Retina (tissue), 1 donor: ENCODE results near the gene TACR3.
"Not testable (repeated sequence)": the region's sequence is repeated elsewhere in the genome, so short reads cannot be mapped to it uniquely, and the experiment has no call there.

Experiments
- DNase-seq: peaks from one replicate; pipeline ENCODE4 v3.0.0-alpha.2; 2016

TACR3 gene, protein sequence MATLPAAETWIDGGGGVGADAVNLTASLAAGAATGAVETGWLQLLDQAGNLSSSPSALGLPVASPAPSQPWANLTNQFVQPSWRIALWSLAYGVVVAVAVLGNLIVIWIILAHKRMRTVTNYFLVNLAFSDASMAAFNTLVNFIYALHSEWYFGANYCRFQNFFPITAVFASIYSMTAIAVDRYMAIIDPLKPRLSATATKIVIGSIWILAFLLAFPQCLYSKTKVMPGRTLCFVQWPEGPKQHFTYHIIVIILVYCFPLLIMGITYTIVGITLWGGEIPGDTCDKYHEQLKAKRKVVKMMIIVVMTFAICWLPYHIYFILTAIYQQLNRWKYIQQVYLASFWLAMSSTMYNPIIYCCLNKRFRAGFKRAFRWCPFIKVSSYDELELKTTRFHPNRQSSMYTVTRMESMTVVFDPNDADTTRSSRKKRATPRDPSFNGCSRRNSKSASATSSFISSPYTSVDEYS

DNA sequence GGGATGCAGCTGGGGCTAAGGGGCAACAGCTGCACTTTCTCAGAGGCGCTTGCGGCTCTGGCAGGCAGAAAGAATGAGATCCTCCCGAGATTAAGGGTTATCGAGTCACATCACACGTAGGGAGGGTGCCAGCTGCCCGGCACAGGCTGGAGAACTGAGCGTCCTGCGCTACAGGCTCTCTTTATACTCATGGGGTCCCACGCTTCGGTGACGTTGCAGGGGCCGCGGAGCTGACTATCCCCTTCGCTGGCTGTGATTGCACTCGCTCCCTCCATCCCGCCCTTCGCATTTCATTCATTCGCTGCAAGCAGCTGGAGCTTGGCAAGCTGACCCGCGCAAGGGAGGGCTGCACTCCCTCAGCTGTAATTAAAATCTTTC, at the start of gene TACR3:
Gene TACR3, minus strand, starts transcription at position 156 of the 378 bp plus-strand sequence. CDS start 310 bp downstream, outside the sequence.
- DNase-seq: no peak

DNA sequence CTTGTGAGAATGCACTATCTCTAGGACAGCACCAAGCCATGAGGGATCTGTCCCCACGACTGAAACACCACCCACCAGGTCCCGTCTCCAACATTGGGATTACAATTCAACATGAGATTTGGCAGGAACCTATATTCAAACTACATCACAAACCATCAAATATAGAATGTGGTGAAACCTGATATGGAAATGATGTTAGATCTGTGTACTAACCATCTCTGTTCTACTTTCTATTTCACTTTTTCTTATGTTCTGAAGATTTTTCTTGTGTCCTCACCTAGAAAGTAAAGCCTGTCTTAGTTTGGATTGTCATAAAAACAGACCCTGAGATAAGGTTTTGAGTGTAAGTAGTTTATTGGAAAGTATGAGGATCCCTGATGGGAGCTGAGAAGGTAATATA, 37.8 kb upstream of the TACR3 start:
- DNase-seq: no peak

DNA sequence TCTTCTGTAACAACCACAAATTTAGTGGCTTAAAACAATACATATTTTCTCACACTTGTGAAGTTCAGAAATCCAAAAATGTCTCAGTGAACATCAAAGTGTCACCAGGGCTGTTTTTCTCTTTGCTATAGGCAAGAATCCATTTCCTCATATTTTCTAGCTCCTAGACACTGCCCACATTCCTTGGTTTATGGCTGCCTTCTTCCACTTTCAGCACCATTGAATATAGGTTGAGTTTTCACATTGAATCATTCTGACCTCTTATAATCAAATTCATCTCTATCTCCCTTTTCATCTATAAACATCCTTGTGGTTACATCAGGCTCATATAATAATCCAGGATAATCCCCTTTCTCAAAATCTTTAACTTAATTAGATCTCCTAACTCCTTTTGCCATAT, 37.0 kb upstream of the TACR3 start:
- DNase-seq: no peak

DNA sequence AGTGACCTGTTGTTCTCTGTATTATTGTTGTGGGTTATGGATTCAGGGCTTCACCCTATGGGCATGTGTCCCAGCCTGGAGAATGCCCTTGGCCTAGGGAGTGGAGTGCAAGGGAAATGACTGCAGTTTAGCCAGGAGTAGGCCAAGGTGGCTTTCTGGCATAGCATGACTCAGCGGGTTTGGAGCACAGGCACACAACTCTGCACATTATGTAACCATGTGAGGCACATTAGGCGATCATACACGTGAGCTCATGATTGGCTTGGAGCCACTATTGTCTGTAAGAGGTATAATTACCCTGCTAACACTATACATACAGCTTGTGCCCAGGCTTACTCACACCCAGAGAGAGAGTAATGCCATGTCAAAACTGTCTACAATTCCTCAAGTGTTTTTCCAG, 35.1 kb upstream of the TACR3 start:
- no peak for DNase-seq

DNA sequence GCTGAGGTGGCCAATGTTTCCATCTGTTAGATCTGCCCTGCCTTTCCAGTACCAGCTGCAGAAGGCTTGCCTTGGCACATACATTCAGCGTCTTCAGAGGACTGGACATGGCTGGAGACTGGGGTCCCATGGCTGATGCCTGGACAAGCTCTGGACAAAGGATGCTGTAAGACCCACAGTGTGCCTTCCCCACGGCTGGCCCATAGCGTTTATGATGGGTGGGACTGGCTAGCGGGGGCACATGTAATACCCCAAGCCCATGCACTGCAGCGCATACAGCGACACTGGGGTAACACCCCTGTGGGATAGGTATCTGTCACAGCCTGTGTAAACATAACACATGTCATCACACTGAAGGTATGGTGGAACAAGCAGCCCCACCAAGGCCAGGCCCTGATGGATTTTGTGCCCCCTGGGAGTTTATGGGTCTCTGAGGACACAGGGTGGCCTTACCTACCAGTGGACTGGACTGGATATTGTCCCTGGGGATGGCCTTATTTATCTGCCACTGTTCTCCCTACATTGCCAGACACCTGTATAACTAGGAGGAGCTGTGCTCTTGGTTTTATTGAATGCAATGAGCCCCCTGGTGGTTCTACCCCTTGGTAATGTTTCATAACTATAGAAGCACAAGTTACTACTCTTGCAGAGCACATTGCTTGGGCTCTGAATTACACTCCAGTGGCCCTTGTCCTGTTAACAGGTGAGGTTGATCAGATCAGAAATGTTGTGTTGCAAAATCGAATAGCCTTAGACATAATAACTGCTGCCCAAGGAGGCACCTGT, 34.3 kb upstream of the TACR3 start:
- no peak for DNase-seq

DNA sequence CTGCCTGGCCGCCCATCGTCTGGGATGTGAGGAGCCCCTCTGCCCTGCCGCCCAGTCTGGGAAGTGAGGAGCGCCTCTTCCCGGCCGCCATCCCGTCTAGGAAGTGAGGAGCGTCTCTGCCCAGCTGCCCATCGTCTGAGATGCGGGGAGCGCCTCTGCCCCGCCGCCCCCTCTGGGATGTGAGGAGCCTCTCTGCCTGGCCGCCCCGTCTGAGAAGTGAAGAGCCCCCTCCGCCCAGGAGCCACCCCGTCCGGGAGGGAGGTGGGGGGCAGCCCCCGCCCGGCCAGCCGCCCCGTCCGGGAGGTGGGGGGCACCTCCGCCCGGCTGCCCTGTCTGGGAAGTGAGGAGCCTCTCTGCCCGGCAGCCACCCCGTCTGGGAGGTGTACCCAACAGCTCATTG, 3.4 kb upstream of the TACR3 start:
- DNase-seq: not testable (repeated sequence)

DNA sequence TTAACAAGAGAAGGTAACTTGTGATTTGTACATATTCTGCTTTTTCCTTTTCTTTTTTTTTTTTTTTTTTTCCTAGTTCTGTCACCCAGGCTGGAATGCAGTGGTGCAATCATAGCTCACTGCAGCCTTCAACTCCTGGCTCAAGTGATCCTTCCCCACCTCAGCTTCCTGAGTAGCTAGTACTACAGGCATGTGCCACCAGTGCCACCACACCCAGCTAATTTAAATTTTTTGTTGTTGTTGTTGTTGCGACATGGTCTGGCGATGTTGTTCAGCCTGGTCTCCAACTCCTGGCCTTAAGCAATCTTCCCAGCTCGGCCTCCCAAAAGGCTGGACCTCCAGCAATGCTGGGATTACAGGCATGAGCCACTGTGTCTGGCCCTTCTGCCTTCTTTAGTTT, 1.5 kb upstream of the TACR3 start:
- no peak for DNase-seq

DNA sequence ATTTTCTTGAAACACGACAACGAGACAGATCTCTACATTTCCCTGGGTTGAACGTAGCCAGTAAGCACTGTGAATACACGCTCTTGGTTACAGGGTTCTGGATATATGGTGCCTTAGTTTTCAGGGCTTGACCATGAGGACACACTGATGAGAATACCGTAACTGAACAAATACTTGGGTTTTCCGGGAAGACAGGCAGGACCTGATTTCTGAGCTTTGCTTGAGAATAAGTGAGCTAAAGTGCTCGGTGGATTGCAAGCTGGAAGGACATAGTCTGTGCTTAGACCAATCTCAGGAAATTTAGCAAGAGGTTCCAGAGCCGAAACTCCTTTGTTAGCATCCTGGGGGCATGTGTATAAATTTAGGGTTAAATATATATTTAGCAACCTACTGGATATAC, 876 bp upstream of the TACR3 start:
- no peak for DNase-seq

DNA sequence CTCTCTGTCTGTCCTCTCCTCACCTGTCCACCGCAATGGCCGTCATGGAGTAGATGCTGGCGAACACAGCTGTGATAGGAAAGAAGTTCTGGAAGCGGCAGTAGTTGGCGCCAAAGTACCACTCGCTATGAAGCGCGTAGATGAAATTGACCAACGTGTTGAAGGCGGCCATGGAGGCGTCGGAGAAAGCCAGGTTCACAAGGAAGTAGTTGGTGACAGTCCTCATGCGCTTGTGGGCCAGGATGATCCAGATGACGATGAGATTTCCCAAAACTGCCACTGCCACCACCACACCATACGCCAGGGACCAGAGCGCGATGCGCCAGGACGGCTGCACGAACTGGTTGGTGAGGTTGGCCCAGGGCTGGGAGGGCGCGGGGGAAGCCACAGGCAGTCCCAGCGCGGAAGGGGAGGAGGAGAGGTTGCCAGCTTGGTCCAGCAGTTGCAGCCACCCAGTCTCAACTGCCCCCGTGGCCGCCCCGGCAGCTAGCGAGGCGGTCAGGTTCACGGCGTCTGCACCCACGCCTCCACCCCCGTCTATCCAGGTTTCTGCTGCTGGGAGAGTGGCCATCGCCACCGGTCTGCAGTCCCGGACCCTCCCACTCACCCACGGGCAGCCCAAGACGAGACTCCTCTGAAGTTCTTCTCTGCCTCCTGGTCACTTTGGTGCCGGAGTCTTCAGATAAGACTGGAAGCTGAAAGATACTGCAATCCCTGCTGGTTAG, 518 bp downstream of the TACR3 start:
- peak; percentile 87 for DNase-seq

DNA sequence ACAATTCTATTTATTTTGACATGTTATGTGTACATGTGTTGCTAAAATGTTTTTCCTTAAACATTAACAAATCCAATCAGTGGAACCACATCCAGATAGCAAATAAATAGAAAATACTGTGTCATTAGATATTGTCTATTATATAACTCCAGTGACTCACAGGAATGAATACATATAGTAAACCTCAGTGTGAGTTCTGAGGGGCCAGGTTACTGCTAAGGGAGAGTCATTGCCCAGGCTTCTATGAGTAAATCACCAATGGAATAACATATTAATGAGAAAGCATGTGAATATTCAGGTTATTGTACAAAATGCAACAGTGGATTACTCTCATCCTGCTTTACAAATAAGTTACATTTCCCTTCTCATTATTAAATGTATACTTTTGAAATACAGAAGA, 27.2 kb downstream of the TACR3 start:
- DNase-seq: no peak

DNA sequence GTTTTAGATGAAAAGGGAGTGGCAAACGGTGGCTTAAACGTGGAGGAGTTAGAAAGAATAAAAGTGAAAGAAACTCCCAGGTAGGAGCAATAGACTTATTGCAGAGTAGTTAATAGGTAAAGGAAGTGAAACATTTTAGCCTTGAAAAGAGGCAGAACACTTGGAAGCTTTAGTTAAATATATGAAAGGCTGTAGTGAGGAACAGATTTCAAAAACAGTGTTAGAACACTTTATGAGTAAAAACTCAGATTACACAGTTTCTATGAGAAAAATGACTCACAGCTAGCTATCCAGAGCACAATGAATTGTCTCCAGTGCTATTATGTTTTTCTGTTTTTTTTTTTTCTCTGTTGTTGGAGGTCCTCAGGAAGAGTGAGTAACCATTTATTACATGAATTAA, 45.8 kb downstream of the TACR3 start:
- no peak for DNase-seq

DNA sequence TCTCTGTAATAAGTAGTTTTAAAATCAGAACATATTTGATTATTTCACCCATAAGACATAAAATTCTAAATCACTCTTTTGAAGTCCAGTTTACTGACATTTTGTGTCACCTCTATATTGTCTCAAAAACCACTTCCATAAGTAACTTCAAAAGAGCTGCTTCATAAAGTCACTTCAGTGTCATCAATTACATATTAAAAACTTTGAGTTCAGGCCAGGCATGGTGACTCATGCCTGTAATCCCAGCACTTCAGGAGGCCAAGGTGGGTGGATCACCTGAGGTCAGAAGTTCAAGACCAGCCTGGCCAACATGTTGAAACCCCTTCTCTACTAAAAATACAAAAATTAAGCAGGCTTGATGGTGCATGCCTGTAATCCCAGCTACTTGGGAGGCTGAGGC, 53.0 kb downstream of the TACR3 start:
- DNase-seq: not testable (repeated sequence)

DNA sequence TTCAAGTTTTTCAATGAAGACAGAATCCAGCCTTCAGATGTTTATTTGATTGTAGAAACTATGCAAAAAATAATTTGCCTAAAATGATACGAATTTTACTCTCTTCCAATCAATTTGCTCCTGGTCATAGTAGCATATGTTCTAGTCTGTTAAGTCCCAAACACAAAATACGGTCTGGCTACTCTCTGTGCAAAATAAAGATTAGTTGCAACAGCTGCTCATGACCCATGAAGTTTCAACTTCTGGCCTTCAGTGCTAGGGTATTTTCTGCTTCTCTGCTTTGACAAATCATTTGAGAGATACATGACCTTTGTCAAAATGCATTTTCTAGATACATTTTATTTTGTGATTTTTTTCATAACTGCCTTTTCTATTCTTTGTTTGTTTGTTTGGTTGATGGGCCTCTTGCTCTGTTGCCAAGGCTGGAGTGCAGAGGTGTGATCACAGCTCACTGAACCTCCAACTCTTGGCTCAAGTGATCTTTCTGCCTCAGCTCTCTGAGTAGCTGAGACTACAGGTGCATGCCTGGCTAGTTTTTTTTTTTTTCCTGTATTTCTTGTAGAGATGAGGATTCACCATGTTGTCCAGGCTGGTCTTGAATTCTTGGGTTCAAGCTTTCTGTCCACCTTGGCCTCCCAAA, 55.2 kb downstream of the TACR3 start:
- no peak for DNase-seq

DNA sequence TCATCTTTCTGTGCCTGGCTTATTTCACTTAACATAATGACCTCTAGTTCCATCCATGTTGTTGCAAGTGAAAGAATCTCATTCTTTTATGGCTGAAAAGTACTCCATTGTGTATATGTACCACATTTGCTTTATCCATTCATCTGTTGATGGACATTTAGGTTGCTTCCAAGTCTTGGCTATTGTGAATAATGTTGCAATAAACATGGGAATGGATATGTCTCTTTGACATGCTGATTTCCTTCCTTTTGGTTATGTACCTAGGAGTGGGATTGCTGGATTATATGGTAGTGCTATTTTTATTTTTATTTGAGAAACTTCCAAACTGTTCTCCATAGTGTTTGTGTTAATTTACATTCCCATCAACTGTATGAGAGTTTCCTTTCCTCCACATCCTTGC, 71.2 kb downstream of the TACR3 start:
- no peak for DNase-seq

DNA sequence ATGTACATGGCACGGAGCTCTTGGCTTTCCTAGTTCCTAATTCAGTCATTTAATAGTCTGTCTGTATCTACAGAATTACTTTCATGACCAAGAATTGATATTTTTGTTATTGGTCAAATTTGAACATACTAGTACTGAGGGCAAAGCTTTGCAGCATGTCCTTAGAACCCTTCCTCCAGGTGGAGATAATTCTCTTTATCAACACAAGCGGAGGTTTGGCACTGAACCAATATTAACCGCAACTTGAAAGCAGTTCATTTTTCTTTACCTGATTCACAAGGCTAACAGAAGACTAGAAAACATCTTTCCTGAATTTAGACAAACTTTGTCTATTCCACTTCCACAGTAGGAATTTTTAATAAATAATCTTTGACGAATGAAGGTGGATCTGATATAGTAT, 73.8 kb downstream of the TACR3 start:
- DNase-seq: no peak

DNA sequence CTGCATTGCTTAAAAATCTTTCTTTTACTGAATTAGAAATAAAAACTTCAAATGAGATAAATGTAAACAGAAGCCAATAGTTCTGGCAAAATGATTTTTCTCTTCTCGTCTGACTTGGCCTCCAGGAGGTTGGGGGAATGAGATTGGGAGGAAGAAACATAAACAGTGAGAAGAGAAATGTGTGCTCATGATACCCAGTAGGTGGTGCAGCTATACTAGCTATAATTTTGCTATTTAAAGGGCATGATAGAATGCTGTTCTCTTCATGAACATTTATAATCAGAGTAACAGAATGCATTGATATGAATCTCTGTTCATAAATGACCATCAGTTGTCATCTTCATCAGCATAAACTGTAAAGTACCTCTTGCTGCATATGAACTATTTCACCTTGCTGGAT, 85.5 kb downstream of the TACR3 start:
- no peak for DNase-seq

DNA sequence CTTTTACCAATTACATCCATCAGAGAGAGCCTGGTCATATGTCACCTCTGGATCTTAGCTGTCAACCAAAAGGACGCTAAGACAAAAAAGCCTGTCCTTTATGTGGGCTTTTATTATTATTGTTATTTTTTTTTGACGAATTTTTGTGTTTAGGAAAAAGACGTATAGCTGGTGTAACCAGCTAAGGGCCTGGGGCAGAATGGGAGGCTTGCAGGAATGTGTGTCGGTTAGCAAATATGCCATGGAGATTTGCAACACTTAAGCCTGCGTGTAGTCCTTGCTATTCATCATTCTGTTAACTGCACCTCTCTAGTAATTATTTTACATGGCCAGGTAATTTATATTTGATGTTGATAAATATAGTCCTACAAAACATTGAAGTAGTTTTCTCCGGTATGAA, 93.5 kb downstream of the TACR3 start:
- DNase-seq: no peak

DNA sequence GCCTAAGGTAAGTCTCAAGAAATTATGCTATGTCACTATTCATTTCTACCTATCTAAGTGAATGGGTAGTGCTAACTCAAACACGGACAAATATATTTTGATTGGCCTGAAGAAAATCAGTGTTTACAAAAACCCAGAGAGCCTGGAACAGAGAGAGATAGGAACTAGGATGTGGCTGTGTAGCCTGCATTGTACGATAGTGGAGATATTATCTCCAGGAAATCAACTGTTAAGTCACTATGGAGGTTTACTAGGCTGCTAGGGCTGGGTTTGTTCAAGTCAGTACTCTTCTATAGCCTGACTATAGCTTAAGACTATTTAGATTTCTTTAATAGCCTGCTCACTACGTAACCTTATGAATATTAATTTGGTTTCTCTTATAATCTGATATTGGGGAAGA, 127.9 kb downstream of the TACR3 start:
- no peak for DNase-seq

DNA sequence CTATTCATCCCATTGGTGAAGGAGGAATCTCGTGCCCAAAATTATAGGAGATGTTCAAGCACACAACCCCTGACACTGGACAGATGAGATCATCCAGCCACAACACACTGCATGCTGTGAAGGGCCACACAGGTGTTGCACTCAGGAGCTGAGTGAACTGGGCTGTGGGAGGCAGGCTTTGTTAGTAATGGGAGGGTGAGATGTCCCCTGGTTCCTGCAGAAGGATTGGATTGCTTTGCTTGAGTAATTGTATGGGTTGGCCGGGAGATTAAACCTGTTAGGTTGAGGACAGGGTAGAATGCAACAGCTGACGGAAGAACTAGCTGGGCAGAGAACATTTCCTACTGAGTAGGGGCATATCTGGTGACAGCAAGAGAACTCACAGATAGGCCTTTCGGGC, 152.2 kb downstream of the TACR3 start:
- no peak for DNase-seq

DNA sequence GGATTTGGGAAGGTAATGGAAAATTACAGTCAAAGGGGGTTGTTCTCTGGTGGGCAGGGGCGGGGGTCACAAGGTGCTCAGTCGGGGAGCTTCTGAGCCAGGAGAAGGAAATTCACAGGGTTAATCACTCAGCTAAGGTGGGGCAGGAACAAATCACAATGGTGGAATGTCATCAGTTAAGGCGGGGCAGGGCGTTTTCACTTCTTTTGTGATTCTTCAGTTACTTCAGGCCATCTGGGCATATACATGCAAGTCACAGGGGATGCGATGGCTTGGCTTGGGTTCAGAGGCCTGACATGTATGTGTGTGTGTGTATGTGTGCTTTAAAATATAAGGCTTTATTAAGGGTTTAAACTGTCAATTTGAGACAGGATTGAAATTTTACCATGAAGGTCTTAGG, 160.6 kb downstream of the TACR3 start:
- DNase-seq: not testable (repeated sequence)
